ENCODE measurements around the gene NBR1. TPM values are rescaled to one million over a fixed set of nuclear protein-coding genes. Genes with fewer than 3 reads are reported as not detected.

NBR1 gene
- polyA plus RNA-seq, 6 donors from 2014 or later: 42.9 to 55.5 (median 49.9) TPM

- H3K27me3 Mint-ChIP-seq: no peaks in the 10 kb centered on the region
- no peaks in the 10 kb centered on the region for H3K9me3 Mint-ChIP-seq
- H3K27ac Mint-ChIP-seq: peak overlapping the region; percentile 88 to 100 (median 99)
- ATAC-seq (ENCODE audit: low read depth in 2 of 2) (no peak), DNase-seq (peak; percentile 12)
- H3K4me3 Mint-ChIP-seq: peak overlapping the region; percentile 88 to 100 (median 99)
- peaks cover 0 to 19% of the 10 kb centered on the region in 2 donors for H3K36me3 Mint-ChIP-seq
- peaks cover 27 to 53% (median 52%) of the 10 kb centered on the region in 3 donors for H3K4me1 Mint-ChIP-seq
Observed at GRCh38 chr17:43212641-43213490, 41.9 kb downstream of the NBR1 start.

GRCh38 chr17:43213545-43213944, 42.5 kb downstream of the NBR1 start:
- Mint-ChIP-seq H3K27ac (peak overlapping the region in 2 of 6 donors; percentile 99 to 100), H3K36me3 (peaks cover 0 to 23% of the 10 kb centered on the region in 2 donors), H3K4me1 (peaks cover 29 to 55% (median 54%) of the 10 kb centered on the region in 3 donors), H3K4me3 (peak overlapping the region; percentile 88 to 100 (median 99)), H3K9me3 (no peaks in the 10 kb centered on the region), H3K27me3 (no peaks in the 10 kb centered on the region)
- no peak for ATAC-seq (ENCODE audit: low read depth in 2 of 2)
- DNase-seq: no peak

GRCh38 chr17:43215341-43215740, 44.3 kb downstream of the NBR1 start:
- H3K36me3 Mint-ChIP-seq: peaks cover 0 to 24% of the 10 kb centered on the region in 2 donors
- H3K27me3 Mint-ChIP-seq: no peaks in the 10 kb centered on the region
- ATAC-seq (ENCODE audit: low read depth in 2 of 2) (no peak), DNase-seq (no peak)
- peaks cover 29 to 68% (median 56%) of the 10 kb centered on the region in 3 donors for H3K4me1 Mint-ChIP-seq
- H3K9me3 Mint-ChIP-seq: no peaks in the 10 kb centered on the region
- peak overlapping the region in 3 of 6 donors; percentile 27 to 71 (median 44) for H3K27ac Mint-ChIP-seq
- peak overlapping the region in 1 of 8 donors; percentile 67 for H3K4me3 Mint-ChIP-seq

GRCh38 chr17:43216369-43216761, 45.4 kb downstream of the NBR1 start:
- Mint-ChIP-seq H3K9me3 (no peaks in the 10 kb centered on the region), H3K4me1 (peaks cover 22 to 73% (median 47%) of the 10 kb centered on the region in 3 donors), H3K4me3 (peak overlapping the region in 1 of 8 donors; percentile 67), H3K27ac (no peak overlapping the region), H3K27me3 (no peaks in the 10 kb centered on the region), H3K36me3 (peaks cover 0 to 24% of the 10 kb centered on the region in 2 donors)
- ATAC-seq (ENCODE audit: low read depth in 2 of 2) (no peak), DNase-seq (no peak)

- Mint-ChIP-seq H3K4me1 (peaks cover 22 to 75% (median 43%) of the 10 kb centered on the region in 3 donors), H3K27me3 (no peaks in the 10 kb centered on the region), H3K4me3 (peak overlapping the region in 1 of 8 donors; percentile 47), H3K27ac (peak overlapping the region in 2 of 6 donors; percentile 26 to 59), H3K9me3 (no peaks in the 10 kb centered on the region), H3K36me3 (peaks cover 0 to 24% of the 10 kb centered on the region in 2 donors)
- ATAC-seq (ENCODE audit: low read depth in 2 of 2) (no peak), DNase-seq (no peak)
Observed at GRCh38 chr17:43216762-43217613, 46.0 kb downstream of the NBR1 start.

GRCh38 chr17:43217614-43218087, 46.6 kb downstream of the NBR1 start:
- peaks cover 15 to 69% (median 37%) of the 10 kb centered on the region in 3 donors for H3K4me1 Mint-ChIP-seq
- no peak overlapping the region for H3K4me3 Mint-ChIP-seq
- H3K36me3 Mint-ChIP-seq: peaks cover 0 to 24% of the 10 kb centered on the region in 2 donors
- DNase-seq: no peak
- peak overlapping the region; percentile 26 to 88 (median 60) for H3K27ac Mint-ChIP-seq
- ATAC-seq (ENCODE audit: low read depth in 2 of 2): no peak
- H3K9me3 Mint-ChIP-seq: no peaks in the 10 kb centered on the region
- H3K27me3 Mint-ChIP-seq: no peaks in the 10 kb centered on the region

- H3K9me3 Mint-ChIP-seq: no peaks in the 10 kb centered on the region
- ATAC-seq (ENCODE audit: low read depth in 2 of 2) (no peak), DNase-seq (no peak)
- H3K4me3 Mint-ChIP-seq: no peak overlapping the region
- H3K36me3 Mint-ChIP-seq: peaks cover 0 to 24% of the 10 kb centered on the region in 2 donors
- no peaks in the 10 kb centered on the region for H3K27me3 Mint-ChIP-seq
- H3K27ac Mint-ChIP-seq: peak overlapping the region in 4 of 6 donors; percentile 18 to 65 (median 32)
- peaks cover 5 to 55% (median 29%) of the 10 kb centered on the region in 3 donors for H3K4me1 Mint-ChIP-seq
Observed at GRCh38 chr17:43219001-43219400, 48.0 kb downstream of the NBR1 start.

GRCh38 chr17:43219746-43220380, 48.8 kb downstream of the NBR1 start:
- Mint-ChIP-seq H3K27ac (peak overlapping the region in 3 of 6 donors; percentile 86 to 96 (median 91)), H3K36me3 (peaks cover 0 to 24% of the 10 kb centered on the region in 2 donors), H3K27me3 (no peaks in the 10 kb centered on the region)

GRCh38 chr17:43220511-43221125, 49.6 kb downstream of the NBR1 start:
- no peak for ATAC-seq (ENCODE audit: low read depth in 2 of 2)
- Mint-ChIP-seq H3K9me3 (no peaks in the 10 kb centered on the region), H3K4me1 (peaks cover 5 to 53% (median 26%) of the 10 kb centered on the region in 3 donors), H3K36me3 (peaks cover 0 to 22% of the 10 kb centered on the region in 2 donors), H3K27me3 (no peaks in the 10 kb centered on the region), H3K4me3 (no peak overlapping the region), H3K27ac (peak overlapping the region in 2 of 6 donors; percentile 59 to 63)
- DNase-seq: no peak

More at GRCh38 chr17:43219746-43220380, 48.8 kb downstream of the NBR1 start:
- peaks cover 5 to 55% (median 29%) of the 10 kb centered on the region in 3 donors for H3K4me1 Mint-ChIP-seq
- no peak overlapping the region for H3K4me3 Mint-ChIP-seq
- no peak for DNase-seq
- no peaks in the 10 kb centered on the region for H3K9me3 Mint-ChIP-seq
- no peak for ATAC-seq (ENCODE audit: low read depth in 2 of 2)

- H3K9me3 Mint-ChIP-seq: no peaks in the 10 kb centered on the region
- H3K4me3 Mint-ChIP-seq: no peak overlapping the region
- DNase-seq (no peak), ATAC-seq (ENCODE audit: low read depth in 2 of 2) (no peak)
- H3K27ac Mint-ChIP-seq: peak overlapping the region in 2 of 6 donors; percentile 70 to 90
- peaks cover 0 to 2% of the 10 kb centered on the region in 2 donors for H3K36me3 Mint-ChIP-seq
- peaks cover 0 to 28% (median 13%) of the 10 kb centered on the region in 3 donors for H3K4me1 Mint-ChIP-seq
- no peaks in the 10 kb centered on the region for H3K27me3 Mint-ChIP-seq
Observed at GRCh38 chr17:43224146-43224705, 53.2 kb downstream of the NBR1 start.

GRCh38 chr17:43226393-43226792, 55.4 kb downstream of the NBR1 start:
- Mint-ChIP-seq H3K36me3 (no peaks in the 10 kb centered on the region), H3K4me1 (peaks cover 0 to 11% (median 9%) of the 10 kb centered on the region in 3 donors), H3K4me3 (no peak overlapping the region), H3K27me3 (no peaks in the 10 kb centered on the region), H3K27ac (no peak overlapping the region), H3K9me3 (no peaks in the 10 kb centered on the region)
- ATAC-seq (ENCODE audit: low read depth in 2 of 2): no peak
- no peak for DNase-seq

Data from naive B cell (primary cell).